HG03045 (cell line): ENCODE results near the gene MAPK6.
"Not testable (repeated sequence)": the region's sequence is repeated elsewhere in the genome, so short reads cannot be mapped to it uniquely, and the experiment has no call there.

Experiments
- ATAC-seq: cut with Tn5 transposase; IDR thresholded peaks from one replicate; pipeline ENCODE4 v1.9.1; 2021; ENCODE audit warnings: mild to moderate bottlenecking, moderate library complexity; ENCODE audit not compliant: unreplicated experiment

MAPK6 gene

GRCh38 chr15:52042051-52042851 lies 23.2 kb downstream of the MAPK6 start:
- ATAC-seq = no peak

GRCh38 chr15:52045795-52046298 lies 26.8 kb downstream of the MAPK6 start:
- not testable (repeated sequence) for ATAC-seq

DNA sequence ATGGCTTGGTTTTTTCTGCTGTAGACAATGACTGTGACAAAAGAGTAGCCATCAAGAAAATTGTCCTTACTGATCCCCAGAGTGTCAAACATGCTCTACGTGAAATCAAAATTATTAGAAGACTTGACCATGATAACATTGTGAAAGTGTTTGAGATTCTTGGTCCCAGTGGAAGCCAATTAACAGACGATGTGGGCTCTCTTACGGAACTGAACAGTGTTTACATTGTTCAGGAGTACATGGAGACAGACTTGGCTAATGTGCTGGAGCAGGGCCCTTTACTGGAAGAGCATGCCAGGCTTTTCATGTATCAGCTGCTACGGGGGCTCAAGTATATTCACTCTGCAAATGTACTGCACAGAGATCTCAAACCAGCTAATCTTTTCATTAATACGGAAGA lies 27.5 kb downstream of the MAPK6 start:
- ATAC-seq = not testable (repeated sequence)

GRCh38 chr15:52050416-52050815 lies 31.4 kb downstream of the MAPK6 start:
- ATAC-seq = no peak

- no peak for ATAC-seq
Measured at GRCh38 chr15:52052066-52052935, 33.3 kb downstream of the MAPK6 start.

DNA sequence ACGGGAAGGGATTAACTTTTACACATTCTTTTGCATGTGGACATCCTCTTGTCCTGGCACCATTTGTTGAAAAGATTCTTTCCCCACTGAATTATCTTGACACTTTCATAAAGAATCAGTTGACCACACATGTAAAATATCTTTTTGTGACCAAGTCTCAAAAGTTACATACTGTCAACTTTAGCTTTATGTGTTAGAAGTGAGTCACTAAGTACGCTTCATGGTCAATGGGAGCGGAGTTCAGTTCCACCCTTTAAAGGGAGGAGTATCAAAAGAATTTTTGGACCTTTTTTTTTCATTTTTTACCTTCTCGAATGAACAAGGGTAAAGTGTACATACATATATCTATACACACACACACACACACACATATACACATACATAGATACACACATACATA lies 35.4 kb downstream of the MAPK6 start:
- no peak for ATAC-seq

DNA sequence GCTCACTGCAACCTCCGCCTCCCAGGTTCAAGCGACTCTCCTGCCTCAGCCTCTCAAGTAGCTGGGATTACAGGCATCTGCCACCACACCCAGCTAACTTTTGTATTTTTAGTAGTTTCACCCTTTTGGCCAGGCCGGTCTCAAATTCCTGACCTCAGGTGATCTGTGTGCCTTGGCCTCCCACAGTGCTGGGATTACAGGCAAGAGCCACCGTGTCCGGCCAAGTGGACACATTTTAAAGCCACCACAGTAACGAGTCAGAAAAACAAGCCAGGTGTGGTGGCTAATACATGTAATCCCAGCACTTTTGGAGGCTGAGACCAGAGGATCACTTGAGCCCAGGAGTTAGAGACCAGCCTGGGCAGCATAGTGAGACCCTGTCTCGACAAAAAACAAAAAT lies 35.8 kb downstream of the MAPK6 start:
- ATAC-seq = not testable (repeated sequence)

GRCh38 chr15:52056001-52056400 lies 37.0 kb downstream of the MAPK6 start:
- no peak for ATAC-seq

DNA sequence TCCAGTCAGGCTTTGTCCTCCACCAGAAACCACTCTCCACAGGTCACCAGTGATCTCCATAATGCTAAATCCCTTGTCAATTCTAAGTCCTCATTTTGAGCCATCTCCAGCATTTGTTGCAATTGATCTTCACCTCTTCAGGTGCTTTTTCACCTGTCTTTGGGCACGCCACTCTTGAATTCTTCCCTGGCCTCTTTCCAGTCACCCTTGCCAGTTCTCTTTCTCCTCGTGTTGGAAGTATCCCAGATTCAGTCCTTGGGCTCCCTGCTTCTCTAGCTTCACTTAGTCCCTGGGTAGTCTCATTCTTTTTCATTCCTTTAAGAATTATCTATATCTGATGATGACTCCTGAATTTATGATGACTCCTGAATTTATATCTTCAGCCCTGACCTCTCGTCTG lies 37.5 kb downstream of the MAPK6 start:
- ATAC-seq = no peak

DNA sequence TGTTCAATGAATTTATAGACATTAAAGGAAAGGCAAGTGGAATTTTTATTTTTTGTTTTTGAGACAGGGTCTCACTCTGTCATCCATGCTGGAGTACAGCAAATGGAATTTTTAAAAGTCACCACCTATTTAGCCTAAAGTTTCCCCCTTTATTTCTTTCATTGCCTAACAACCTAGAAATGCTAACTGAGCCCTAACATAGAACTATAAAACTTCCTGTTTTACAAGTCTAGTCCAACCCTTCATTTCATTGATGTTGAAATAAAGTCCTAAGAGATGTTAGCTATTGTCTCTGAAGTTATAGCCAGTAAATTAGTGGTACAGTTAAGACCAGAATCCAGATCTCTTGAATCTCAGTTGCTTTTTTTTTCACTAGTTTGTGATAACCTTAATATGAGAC lies 39.0 kb downstream of the MAPK6 start:
- no peak for ATAC-seq

GRCh38 chr15:52060501-52060900 lies 41.5 kb downstream of the MAPK6 start:
- ATAC-seq = no peak

DNA sequence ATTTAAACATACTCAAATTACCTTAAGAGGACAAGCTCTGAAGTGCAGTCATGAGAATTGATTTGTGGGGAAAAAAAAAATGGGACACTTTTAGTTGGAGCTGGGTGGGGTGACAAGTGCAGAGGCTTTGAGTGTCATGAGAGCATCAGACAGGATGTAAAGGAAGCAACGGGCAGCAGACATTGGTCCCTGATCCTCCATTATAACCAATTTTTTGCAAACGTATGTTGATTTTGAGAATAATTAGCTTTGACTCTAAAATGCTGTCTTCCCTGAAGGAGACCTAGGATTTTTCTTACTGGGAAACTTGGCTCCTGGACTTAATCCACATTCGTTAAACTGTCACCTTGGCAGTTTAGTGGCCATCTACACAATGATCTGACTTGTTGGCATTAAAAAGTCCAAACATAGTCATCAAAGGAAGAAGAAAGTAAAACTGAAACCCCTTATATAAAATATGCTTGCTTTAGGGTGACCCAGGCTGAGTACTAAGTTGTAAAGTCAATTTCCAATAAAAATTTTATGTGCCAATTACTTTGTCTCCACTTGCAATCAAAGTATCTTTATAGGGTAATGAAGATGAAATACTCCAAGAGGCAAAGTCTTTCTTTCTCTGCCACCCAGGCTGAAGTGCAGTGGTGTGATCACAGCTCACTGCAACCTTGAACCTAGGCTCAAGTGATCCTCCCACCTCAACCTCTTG lies 48.0 kb downstream of the MAPK6 start:
- no peak for ATAC-seq

DNA sequence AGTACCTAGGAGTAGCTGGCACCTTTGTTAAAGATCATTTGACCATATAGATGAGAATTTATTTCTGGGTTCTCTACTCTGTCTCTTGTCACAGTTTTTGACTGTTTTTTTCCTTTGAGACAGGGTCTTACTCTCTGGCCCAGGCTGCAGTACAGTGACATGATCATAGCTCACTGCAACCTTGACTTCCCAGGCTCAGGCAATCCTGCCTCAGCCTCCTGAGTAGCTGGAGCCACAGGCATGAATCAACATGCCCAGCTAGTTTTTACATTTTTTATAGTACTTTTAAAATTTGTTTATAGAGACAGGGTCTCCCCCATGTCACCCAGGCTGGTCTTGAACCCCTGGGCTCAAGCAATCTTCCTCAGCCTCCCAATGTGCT lies 48.5 kb downstream of the MAPK6 start:
- no peak for ATAC-seq

GRCh38 chr15:52068004-52068615 lies 49.1 kb downstream of the MAPK6 start:
- ATAC-seq = no peak

DNA sequence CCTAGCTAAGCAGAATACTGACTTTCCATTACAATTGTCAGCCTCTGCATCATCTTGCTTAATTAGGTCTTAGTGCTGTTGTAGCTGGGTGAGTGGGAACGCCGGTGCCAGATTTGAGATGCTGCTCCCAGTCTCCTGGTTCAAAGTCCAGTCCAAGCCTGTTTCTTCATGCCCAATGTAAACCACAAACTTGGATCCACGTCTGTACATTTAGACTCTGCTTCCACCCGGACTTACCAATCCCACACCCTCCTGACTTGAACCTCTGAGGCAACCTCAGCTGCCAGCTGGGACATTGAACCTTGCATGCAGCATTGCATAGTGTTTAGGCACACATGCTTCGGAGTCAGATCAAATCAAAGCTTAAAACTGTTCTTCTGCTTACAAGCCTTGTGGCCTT lies 50.5 kb downstream of the MAPK6 start:
- no peak for ATAC-seq

DNA sequence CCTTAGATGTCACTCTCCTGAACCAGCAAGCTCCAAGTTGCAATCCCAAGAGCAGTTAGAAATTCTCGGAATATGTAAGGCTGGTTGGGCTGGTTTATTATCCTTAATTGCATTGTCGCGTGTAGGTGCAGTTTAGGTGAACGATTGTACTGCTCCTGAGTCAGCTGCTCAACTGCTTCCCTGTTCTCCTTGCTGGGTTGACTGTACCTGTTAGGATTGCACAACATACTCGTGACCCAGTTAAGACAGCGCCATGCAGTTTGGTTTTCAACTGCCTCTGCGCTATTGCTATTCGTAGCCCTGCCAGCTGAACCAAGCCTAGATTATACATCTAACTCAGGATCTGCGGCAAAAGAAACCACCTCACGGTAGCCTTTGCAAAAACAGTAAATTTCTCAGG lies 52.6 kb downstream of the MAPK6 start:
- ATAC-seq = no peak

DNA sequence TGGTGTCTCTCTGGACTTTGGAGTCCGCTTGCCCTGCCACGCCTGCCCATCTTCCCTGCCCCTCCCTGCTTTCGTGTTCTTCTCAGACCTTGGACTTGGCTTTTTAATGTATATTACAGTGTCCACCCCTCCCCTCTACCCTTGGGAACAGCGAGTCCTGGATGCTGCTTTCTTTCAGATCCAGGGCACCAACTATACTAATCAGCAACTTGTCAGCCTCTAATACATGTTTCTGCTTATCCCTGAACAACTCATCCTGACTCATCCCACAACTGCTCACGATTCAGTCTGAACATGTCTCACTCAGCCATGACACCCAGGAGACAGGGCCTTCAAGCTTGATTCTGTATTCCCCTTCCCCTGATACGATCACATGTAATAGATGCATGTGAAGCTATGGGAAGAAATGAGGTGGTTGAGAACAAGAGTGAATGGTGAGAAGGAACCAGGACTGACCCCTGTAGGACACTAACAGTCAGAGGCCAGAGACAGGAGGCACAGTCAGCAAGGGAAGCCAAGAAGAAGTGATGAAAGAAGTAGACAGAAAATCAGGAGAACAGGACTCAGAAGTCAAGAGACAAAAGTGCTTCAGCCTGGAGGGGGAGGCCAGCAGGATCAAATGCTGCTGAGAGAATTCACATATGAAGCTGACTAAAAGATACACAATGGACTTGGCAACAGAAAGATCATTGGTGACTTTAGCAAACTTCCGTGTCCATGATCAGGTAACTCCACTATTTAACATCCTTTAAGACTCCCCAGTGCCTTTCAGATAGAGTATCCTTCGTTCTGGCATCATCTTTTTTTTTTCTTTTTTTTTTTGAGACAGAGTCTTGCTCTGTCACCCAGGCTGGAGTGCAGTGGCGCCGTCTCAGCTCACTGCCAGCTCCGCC lies 58.1 kb downstream of the MAPK6 start:
- ATAC-seq = no peak

- ATAC-seq = no peak
Measured at GRCh38 chr15:52078197-52078875, 59.3 kb downstream of the MAPK6 start.
